Body of pancreas (tissue), 4 donors: ENCODE results near the gene SLC6A9.

ENCODE experiments used
- CTCF ChIP-seq, 7 experiments: fragments of 450-650 bp in 4 of 7; fragments of 200-600 bp in 3 of 7; sonication (generic) in 3 of 7; IDR thresholded peaks; one replicate each; pipeline ENCODE4 v1.5.1; 2016 to 2019; ENCODE audit warnings: antibody characterized with exemption in 7 of 7
- POLR2A ChIP-seq, 3 donors: fragments of 450-650 bp; IDR thresholded peaks; one replicate each; pipeline ENCODE4 v1.6.1; 2016; ENCODE audit warnings: antibody characterized with exemption in 3 of 3, mild to moderate bottlenecking in 2 of 3

- no peak for TF ChIP-seq CTCF (IDR thresholded peaks at IDR 0.05)
- no peak for TF ChIP-seq POLR2A (IDR thresholded peaks at IDR 0.05)
Measured at GRCh38 chr1:44067266-44068250, 36.3 kb upstream of the SLC6A9 start.
